ENCODE measurements around the gene CST3. TPM values are rescaled to one million over a fixed set of nuclear protein-coding genes. Genes with fewer than 3 reads are reported as not detected.

Gene CST3
- total RNA-seq, 1 experiment from 2014 or later = 777 TPM

- no peaks in the 10 kb centered on the region for H3K36me3 Mint-ChIP-seq (ENCODE audit: insufficient read depth, unreplicated experiment)
- intact Hi-C loops (cut with micrococcal nuclease; ENCODE audit: unreplicated experiment) = loop anchor here (10.0 kb wide), 2 partner anchors 65 to 255 kb away; partner anchors contain the start of gene NXT1
- ChIA-PET CTCF (no interaction called here), POLR2A (no interaction called here)
- DNase-seq = no peak
- no TSS peak for BruUV-seq (replicated peaks)
- Histone ChIP-seq H3K4me3 (ENCODE audit: low read depth, low read length) (no peak overlapping the region), H3K9me3 (no peaks in the 10 kb centered on the region), H3K4me1 (no peaks in the 10 kb centered on the region), H3K36me3 (ENCODE audit: control insufficient read depth, insufficient read depth, low read length) (no peaks in the 10 kb centered on the region), H3K27me3 (replicated peaks; ENCODE audit: control insufficient read depth, insufficient read depth, low read length) (no peaks in the 10 kb centered on the region)
- H3K27ac Mint-ChIP-seq (ENCODE audit: unreplicated experiment) = no peak overlapping the region
- no peak for TF ChIP-seq CTCF (IDR thresholded peaks at IDR 0.05; ENCODE audit: insufficient read depth in 1 of 2, low read depth in 1 of 2, low read length in 1 of 2, severe bottlenecking in 1 of 2, unreplicated experiment in 1 of 2)
- no peaks in the 10 kb centered on the region for H3K4me1 Mint-ChIP-seq (ENCODE audit: low read depth, unreplicated experiment)
- no peaks in the 10 kb centered on the region for H3K27me3 Mint-ChIP-seq (ENCODE audit: insufficient read depth, unreplicated experiment)
- no peak overlapping the region for H3K4me3 Mint-ChIP-seq (ENCODE audit: unreplicated experiment)
- H3K9me3 Mint-ChIP-seq (ENCODE audit: unreplicated experiment) = no peaks in the 10 kb centered on the region
These were observed 28.2 kb downstream of the CST3 start for GRCh38 chr20:23609486-23610109.

DNA sequence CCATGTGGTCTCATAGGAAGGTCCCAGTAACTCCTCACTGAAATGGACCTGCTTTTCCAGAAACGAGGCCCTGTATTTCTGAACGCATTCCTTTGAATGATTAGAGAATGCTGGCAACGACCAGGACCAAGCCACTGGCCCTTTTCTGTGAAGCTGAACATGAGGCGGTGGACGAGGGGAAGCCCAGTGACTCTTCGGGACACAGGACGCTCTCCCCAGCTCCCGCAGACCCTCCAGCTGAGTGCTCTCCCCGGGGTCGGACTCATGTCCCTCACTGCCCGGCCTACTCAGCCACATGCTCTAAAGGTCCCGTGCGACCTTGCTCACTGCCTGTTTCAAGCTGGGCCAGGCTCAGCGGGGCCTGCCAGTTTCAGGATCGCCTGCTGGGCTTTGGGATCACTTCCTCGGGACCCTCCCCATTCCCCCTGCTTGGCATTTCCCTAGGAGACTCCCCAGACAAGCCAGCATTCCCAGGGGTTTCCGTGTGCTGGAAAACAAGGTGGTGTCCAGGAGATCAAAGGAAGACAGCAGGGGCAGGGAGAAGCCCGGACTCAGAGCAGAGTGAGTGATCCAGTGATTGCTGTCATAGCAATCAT lies 29.4 kb downstream of the CST3 start:
- Histone ChIP-seq H3K27me3 (replicated peaks; ENCODE audit: control insufficient read depth, insufficient read depth, low read length) (no peaks in the 10 kb centered on the region), H3K4me3 (ENCODE audit: low read depth, low read length) (no peak overlapping the region), H3K9me3 (no peaks in the 10 kb centered on the region), H3K36me3 (ENCODE audit: control insufficient read depth, insufficient read depth, low read length) (no peaks in the 10 kb centered on the region), H3K4me1 (no peaks in the 10 kb centered on the region)
- CTCF ChIA-PET = interaction anchor here (0.8 to 1.1 kb wide), 2 partner anchors 163 to 166 kb away, joined by 3 read pairs; no protein-coding TSS in a partner anchor
- H3K9me3 Mint-ChIP-seq (ENCODE audit: unreplicated experiment) = no peaks in the 10 kb centered on the region
- no peaks in the 10 kb centered on the region for H3K36me3 Mint-ChIP-seq (ENCODE audit: insufficient read depth, unreplicated experiment)
- intact Hi-C loops (cut with micrococcal nuclease; ENCODE audit: unreplicated experiment) = loop anchor here (10.0 kb wide), 2 partner anchors 64 to 254 kb away; partner anchors contain the start of gene NXT1
- POLR2A ChIA-PET = no interaction called here
- H3K4me3 Mint-ChIP-seq (ENCODE audit: unreplicated experiment) = no peak overlapping the region
- TF ChIP-seq CTCF (IDR thresholded peaks at IDR 0.05; ENCODE audit: insufficient read depth in 1 of 2, low read depth in 1 of 2, low read length in 1 of 2, severe bottlenecking in 1 of 2, unreplicated experiment in 1 of 2) = no peak
- H3K27me3 Mint-ChIP-seq (ENCODE audit: insufficient read depth, unreplicated experiment) = no peaks in the 10 kb centered on the region
- no TSS peak for BruUV-seq (replicated peaks)
- DNase-seq = no peak
- no peaks in the 10 kb centered on the region for H3K4me1 Mint-ChIP-seq (ENCODE audit: low read depth, unreplicated experiment)
- no peak overlapping the region for H3K27ac Mint-ChIP-seq (ENCODE audit: unreplicated experiment)

DNA sequence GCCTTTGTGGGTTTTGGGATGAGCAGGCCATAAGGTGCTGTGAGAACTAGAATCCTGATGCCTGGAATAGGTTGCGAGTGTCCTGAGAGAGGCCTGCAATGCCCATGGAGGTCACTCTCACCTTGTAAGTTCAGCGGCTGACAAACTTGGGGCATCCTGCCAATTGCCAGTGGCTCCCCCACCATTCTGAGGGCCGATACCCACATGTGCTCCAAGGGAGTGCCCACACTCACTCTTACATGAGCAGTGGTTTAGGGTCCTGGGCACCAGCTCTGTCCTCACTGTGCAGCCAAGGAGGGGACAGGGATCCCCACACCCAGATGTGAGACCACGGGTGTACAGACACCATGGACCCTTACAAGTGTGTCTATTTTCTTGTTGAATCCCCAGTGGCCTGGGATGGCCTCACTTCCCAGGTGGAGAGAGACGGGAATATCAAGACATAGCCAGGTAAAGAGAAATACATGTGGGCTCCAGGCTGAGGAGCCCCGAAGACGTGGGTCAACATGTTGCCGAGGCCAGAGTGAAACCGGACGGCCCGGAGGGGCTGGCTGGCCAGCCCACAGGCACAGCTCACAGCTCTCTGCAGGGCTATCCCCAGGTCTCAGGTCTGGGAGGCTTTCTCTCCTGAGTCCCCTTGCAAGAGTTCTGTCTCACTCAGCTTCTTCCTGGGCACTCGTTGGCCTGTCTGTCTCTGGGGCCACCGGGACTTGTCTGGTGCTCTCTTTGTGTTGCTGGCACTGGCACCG lies 30.1 kb downstream of the CST3 start:
- Mint-ChIP-seq H3K27ac (ENCODE audit: unreplicated experiment) (no peak overlapping the region), H3K36me3 (ENCODE audit: insufficient read depth, unreplicated experiment) (no peaks in the 10 kb centered on the region), H3K4me3 (ENCODE audit: unreplicated experiment) (no peak overlapping the region), H3K4me1 (ENCODE audit: low read depth, unreplicated experiment) (no peaks in the 10 kb centered on the region), H3K27me3 (ENCODE audit: insufficient read depth, unreplicated experiment) (no peaks in the 10 kb centered on the region), H3K9me3 (ENCODE audit: unreplicated experiment) (no peaks in the 10 kb centered on the region)
- H3K4me1 ChIP-seq = no peaks in the 10 kb centered on the region
- H3K27me3 ChIP-seq (replicated peaks; ENCODE audit: control insufficient read depth, insufficient read depth, low read length) = no peaks in the 10 kb centered on the region
- intact Hi-C loops (cut with micrococcal nuclease; ENCODE audit: unreplicated experiment) = loop anchor here (10.0 kb wide), 2 partner anchors 63 to 253 kb away; partner anchors contain the start of gene NXT1
- no peak overlapping the region for H3K4me3 ChIP-seq (ENCODE audit: low read depth, low read length)
- TF ChIP-seq CTCF (IDR thresholded peaks at IDR 0.05; ENCODE audit: insufficient read depth in 1 of 2, low read depth in 1 of 2, low read length in 1 of 2, severe bottlenecking in 1 of 2, unreplicated experiment in 1 of 2) = no peak
- DNase-seq = no peak
- H3K36me3 ChIP-seq (ENCODE audit: control insufficient read depth, insufficient read depth, low read length) = no peaks in the 10 kb centered on the region
- ChIA-PET CTCF (interaction anchor here (0.7 to 1.0 kb wide), 2 partner anchors 15 to 166 kb away, joined by 3 to 4 read pairs; no protein-coding TSS in a partner anchor), POLR2A (no interaction called here)
- H3K9me3 ChIP-seq = no peaks in the 10 kb centered on the region
- no TSS peak for BruUV-seq (replicated peaks)

All from Caco-2 (cell line).